Effector memory CD8-positive, alpha-beta T cell (primary cell): ENCODE results near the gene SCNN1A.

Experiments
- ATAC-seq: fragments of 150-1000 bp; cut with Tn5 transposase; replicated peaks from 2 replicates; pipeline ENCODE4 v1.10.0; 2021; ENCODE audit warnings: mild to moderate bottlenecking, moderate library complexity
- DNase-seq, 3 experiments: peaks; one replicate each; pipeline ENCODE4 v3.0.0; 2021
- H3K27ac Mint-ChIP-seq, 2 donors: one replicate each; pipeline ENCODE4 v1.8.0; 2022; ENCODE audit warnings: mild to moderate bottlenecking in 2 of 2, mixed read lengths in 2 of 2, moderate library complexity in 2 of 2
- H3K27me3 Mint-ChIP-seq, 2 donors: one replicate each; pipeline ENCODE4 v1.8.0; 2022; ENCODE audit warnings: mixed read lengths in 2 of 2
- H3K36me3 Mint-ChIP-seq: one replicate; pipeline ENCODE4 v1.8.0; 2022; ENCODE audit warnings: mild to moderate bottlenecking, moderate library complexity, mixed read lengths; ENCODE audit not compliant: insufficient read depth
- H3K4me1 Mint-ChIP-seq, 2 donors: one replicate each; pipeline ENCODE4 v1.8.0; 2022; ENCODE audit warnings: low read depth in 2 of 2, mixed read lengths in 2 of 2
- H3K4me3 Mint-ChIP-seq, 2 donors: one replicate each; pipeline ENCODE4 v1.8.0; 2022; ENCODE audit warnings: mild to moderate bottlenecking in 2 of 2, mixed read lengths in 2 of 2, moderate library complexity in 2 of 2
- H3K9me3 Mint-ChIP-seq, 2 donors: one replicate each; pipeline ENCODE4 v1.8.0; 2022; ENCODE audit warnings: mixed read lengths in 2 of 2

The SCNN1A gene

DNA sequence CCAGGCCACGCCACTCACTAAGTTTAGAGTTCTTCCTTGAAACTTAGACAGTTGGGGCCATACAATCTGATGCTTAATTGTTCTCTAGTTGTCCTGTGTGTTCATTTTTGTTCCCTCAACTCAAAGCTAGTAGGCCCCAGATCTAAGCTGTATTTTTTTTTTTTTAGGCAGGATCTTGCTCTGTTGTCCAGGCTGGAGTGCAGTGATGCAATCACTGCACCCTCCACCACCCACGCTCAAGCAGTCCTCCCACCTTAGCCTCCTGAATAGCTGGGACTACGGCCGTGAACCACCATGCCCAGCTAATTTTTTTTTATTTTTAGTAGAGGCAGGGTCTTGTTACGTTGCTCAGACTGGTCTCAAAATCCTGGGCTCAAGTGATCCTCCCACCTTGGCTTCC lies 41.0 kb downstream of the SCNN1A start:
- Mint-ChIP-seq H3K27me3 (no peaks in the 10 kb centered on the region), H3K36me3 (peaks cover 58% of the 10 kb centered on the region), H3K27ac (peak overlapping the region in 1 of 2 donors; percentile 88), H3K4me1 (peaks cover 45 to 49% of the 10 kb centered on the region in 2 donors), H3K4me3 (no peak overlapping the region), H3K9me3 (no peaks in the 10 kb centered on the region)
- ATAC-seq, result no peak
- DNase-seq, result no peak

DNA sequence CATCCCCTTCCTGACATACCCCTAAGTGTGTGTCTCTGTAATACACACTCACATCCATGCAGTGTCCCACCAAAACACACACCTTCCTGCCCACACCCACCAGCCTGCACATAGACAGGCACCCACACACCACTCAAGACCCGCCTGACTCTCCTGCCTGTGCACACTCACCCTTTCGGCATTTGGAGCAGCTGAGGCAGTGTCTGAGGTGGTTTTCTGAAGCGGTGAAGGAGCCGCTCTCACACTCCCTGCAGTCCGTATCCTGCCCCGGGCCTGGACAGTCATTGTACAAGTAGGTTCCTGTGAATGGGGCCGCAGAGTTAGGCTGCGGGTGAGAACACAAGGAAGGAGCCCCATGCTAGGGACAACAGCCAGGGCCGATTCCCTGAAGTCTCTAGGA lies 41.8 kb downstream of the SCNN1A start:
- Mint-ChIP-seq H3K9me3 (no peaks in the 10 kb centered on the region), H3K4me3 (no peak overlapping the region), H3K36me3 (peaks cover 63% of the 10 kb centered on the region), H3K27me3 (no peaks in the 10 kb centered on the region), H3K27ac (peak overlapping the region in 1 of 2 donors; percentile 88), H3K4me1 (peaks cover 45 to 51% of the 10 kb centered on the region in 2 donors)
- ATAC-seq (peak; percentile 9), DNase-seq (peak; percentile 21 to 29 (median 29))

DNA sequence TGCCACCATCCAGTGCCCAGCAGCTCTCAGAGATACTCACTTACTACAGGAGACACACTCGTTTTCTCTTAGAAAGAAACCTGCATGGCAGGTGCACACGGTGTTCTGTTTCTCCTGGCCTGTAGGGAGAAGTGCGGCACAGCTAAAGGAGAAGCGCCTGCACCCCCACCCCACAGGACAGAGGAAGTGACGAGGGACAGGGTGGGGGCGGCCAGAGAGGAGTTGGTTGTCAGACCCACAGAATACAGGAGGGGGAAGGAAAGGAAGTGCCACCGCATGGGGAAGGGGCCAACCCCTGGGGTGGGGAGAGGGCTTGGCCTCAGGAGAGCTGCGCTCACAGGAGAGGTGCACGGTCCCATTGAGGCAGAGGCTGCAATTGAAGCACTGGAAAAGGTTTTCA lies 42.3 kb downstream of the SCNN1A start:
- Mint-ChIP-seq H3K27me3 (no peaks in the 10 kb centered on the region), H3K36me3 (peaks cover 69% of the 10 kb centered on the region), H3K4me1 (peaks cover 45 to 51% of the 10 kb centered on the region in 2 donors), H3K27ac (peak overlapping the region in 1 of 2 donors; percentile 88), H3K9me3 (no peaks in the 10 kb centered on the region), H3K4me3 (no peak overlapping the region)
- ATAC-seq, result no peak
- no peak for DNase-seq

DNA sequence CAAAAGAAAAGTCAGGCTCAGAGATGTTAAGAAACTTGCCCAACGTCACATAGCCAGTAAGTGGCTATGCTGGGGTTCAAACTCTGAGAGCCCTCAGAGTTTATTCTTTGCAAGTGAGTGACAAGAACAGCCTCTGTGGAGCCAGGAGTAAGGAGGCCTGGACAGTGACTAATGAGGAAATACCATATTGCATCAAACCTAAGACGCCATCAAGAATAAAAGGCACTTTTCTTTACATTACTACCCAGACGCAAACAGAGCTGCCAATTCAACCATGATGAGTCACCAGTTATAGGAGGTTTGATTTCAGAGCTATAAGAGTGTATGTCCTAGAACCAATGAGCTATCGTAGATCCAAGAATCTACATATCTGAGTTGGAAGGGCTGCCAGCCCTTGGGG lies 42.9 kb downstream of the SCNN1A start:
- DNase-seq (no peak), ATAC-seq (no peak)
- Mint-ChIP-seq H3K4me1 (peaks cover 45 to 51% of the 10 kb centered on the region in 2 donors), H3K36me3 (peaks cover 73% of the 10 kb centered on the region), H3K27me3 (no peaks in the 10 kb centered on the region), H3K27ac (peak overlapping the region in 1 of 2 donors; percentile 88), H3K9me3 (no peaks in the 10 kb centered on the region), H3K4me3 (no peak overlapping the region)

DNA sequence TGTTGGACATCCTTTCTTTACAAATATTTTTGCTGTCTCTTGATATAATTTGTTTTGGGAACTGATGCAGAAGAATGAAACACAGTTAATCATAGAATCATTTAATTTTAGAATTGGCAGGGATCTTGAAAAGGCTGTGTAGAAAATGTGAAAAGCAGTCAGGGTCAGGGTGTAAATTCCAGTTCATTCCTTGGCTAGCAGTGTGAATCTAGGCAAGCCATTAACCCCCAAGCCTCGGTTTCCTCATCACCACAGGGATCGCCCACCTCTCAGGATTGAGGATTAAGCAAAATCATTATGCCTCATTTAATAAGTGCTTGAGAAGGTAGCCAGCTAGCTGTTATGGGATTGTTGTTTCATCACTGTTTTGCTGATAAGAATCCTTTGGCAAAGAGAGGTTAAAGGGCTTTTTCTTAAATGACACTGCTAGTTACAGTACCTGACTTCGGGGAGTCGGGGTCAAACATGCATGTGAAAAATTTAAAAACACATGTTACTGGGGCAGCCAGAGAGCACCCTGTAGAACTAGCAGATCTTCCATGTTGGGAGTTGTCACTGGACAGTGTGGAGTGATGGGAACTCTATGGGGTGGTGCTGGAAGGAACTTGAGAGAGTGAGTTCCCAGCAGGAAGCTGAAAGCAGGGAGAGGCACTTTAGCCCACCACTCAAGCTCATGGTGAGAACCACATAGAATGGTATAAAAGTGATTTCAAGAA lies 44.2 kb downstream of the SCNN1A start:
- no peak for ATAC-seq
- no peak for DNase-seq
- Mint-ChIP-seq H3K9me3 (no peaks in the 10 kb centered on the region), H3K27ac (peak overlapping the region; percentile 85 to 88), H3K36me3 (peaks cover 85% of the 10 kb centered on the region), H3K27me3 (no peaks in the 10 kb centered on the region), H3K4me3 (peak overlapping the region in 1 of 2 donors; percentile 50), H3K4me1 (peaks cover 45 to 52% of the 10 kb centered on the region in 2 donors)

DNA sequence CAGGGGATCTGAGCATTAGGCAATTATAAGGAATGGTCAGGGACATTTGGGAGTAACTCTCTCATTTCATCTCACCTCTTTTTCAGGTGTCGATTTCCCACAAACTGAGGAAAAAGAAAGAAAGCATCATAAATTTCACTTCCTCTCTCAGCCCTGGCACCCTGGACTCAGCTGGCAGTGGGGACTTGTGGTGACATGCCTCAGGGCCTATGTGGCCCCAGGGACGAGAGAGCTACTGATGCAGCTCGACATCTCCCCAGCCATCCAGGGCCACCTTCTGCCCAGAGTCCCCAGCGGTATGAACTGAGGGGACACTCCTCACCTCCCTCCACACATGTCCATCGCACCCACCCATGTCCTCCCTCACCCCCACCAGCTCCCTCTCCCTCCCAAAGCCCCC lies 45.2 kb downstream of the SCNN1A start:
- Mint-ChIP-seq H3K4me1 (peaks cover 43 to 47% of the 10 kb centered on the region in 2 donors), H3K27ac (peak overlapping the region; percentile 85 to 88), H3K9me3 (no peaks in the 10 kb centered on the region), H3K36me3 (peaks cover 81% of the 10 kb centered on the region), H3K27me3 (no peaks in the 10 kb centered on the region), H3K4me3 (no peak overlapping the region)
- no peak for DNase-seq
- ATAC-seq, result no peak

DNA sequence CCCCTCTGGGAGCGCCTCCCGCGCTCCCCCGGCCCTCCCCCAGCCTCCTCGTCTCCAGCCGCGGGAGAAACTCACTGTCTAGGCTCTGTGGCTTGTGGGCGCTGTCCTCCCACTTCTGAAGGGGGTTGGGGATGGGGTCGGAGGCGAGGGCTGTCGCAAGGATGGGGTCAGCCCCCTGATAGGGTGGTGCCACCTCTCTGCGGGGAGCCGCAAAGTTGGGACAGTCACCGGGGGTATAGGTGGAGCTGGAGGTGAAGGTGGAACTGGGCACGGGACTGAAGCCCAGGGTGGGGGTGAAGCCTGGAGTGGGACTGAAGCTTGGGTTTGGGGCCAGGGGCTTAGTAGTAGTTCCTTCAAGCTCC lies 45.7 kb downstream of the SCNN1A start:
- H3K9me3 Mint-ChIP-seq, result no peaks in the 10 kb centered on the region
- H3K36me3 Mint-ChIP-seq, result peaks cover 76% of the 10 kb centered on the region
- H3K27me3 Mint-ChIP-seq, result no peaks in the 10 kb centered on the region
- peaks cover 43 to 47% of the 10 kb centered on the region in 2 donors for H3K4me1 Mint-ChIP-seq
- ATAC-seq, result no peak
- no peak overlapping the region for H3K4me3 Mint-ChIP-seq
- peak overlapping the region; percentile 85 to 88 for H3K27ac Mint-ChIP-seq
- DNase-seq, result no peak

DNA sequence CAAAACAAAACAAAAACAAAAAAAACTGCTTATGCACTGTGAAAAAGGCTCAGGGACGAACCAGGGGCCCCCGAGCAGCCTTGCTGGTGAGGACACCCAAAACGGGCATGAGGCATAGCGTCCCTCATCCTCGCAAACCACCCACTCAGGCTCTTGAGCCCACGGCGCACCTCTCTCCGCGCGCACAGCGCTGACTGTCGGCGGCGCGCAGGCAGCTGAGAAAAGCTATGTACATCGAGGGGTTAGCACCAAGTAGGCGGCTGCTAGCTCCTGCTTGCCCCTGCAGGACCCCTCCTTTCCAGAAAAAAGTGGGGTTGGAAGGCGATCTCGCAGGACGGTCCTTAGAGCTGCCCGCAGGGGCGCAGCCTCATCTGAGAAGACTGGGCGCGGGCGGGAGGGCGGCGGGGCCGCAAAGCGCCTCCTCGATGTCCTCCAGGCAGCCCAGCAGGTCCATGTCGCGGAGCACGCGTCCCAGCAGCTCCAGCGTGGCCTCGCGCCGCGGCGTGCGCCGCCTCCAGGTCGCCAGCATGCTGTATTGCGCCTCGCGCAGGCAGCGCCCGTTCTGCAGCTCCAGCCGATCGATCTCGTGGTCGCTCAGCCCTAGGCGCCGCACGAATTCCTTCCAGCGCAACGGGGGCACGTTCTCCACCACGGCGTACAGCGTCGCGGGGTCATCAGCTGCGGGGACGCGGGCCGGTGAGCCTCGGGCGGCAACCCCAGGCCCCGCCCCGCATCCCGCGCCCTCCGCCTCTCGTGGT lies 46.2 kb downstream of the SCNN1A start:
- H3K27me3 Mint-ChIP-seq, result no peaks in the 10 kb centered on the region
- no peak for DNase-seq
- H3K9me3 Mint-ChIP-seq, result no peaks in the 10 kb centered on the region
- peaks cover 72% of the 10 kb centered on the region for H3K36me3 Mint-ChIP-seq
- no peak overlapping the region for H3K4me3 Mint-ChIP-seq
- peaks cover 43 to 48% of the 10 kb centered on the region in 2 donors for H3K4me1 Mint-ChIP-seq
- ATAC-seq, result no peak
- peak overlapping the region in 1 of 2 donors; percentile 68 for H3K27ac Mint-ChIP-seq

DNA sequence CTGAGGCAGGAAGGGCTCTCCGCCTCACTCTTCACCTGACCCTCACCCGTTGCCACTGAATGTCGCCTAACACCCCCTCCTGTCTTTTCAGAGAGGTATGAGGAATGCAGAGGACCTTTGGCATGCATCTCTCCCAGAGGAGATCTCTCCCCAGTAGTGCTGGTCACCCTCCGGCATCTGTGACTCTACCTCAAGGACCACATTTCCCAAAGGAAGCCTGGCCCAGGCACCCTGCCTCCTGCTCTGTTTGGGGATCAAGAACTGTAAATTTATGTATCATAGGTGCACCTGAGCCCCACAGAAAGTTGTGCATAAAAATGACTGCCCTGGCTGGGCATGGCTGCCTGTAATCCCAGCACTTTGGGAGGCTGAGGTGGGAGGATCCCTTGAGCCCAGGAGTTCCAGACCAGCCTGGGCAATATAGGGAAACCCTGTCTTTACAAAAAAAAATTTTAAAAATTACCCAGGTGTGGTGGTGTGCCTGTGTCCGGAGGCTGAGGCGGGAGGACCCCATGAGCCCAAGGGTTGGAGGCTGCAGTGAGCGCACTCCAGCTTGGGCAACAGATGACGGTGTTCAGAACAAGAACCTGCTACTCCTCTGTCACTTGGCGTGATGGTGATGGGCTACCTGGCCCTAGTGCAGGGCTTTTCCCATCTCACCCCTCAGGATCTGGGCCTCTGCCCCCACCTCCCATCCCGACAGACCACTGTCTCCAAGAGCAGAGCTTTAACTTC lies 47.2 kb downstream of the SCNN1A start:
- peaks cover 66% of the 10 kb centered on the region for H3K36me3 Mint-ChIP-seq
- no peak for DNase-seq
- peaks cover 41 to 45% of the 10 kb centered on the region in 2 donors for H3K4me1 Mint-ChIP-seq
- ATAC-seq, result no peak
- H3K27me3 Mint-ChIP-seq, result no peaks in the 10 kb centered on the region
- no peak overlapping the region for H3K4me3 Mint-ChIP-seq
- H3K9me3 Mint-ChIP-seq, result no peaks in the 10 kb centered on the region
- peak overlapping the region in 1 of 2 donors; percentile 68 for H3K27ac Mint-ChIP-seq

DNA sequence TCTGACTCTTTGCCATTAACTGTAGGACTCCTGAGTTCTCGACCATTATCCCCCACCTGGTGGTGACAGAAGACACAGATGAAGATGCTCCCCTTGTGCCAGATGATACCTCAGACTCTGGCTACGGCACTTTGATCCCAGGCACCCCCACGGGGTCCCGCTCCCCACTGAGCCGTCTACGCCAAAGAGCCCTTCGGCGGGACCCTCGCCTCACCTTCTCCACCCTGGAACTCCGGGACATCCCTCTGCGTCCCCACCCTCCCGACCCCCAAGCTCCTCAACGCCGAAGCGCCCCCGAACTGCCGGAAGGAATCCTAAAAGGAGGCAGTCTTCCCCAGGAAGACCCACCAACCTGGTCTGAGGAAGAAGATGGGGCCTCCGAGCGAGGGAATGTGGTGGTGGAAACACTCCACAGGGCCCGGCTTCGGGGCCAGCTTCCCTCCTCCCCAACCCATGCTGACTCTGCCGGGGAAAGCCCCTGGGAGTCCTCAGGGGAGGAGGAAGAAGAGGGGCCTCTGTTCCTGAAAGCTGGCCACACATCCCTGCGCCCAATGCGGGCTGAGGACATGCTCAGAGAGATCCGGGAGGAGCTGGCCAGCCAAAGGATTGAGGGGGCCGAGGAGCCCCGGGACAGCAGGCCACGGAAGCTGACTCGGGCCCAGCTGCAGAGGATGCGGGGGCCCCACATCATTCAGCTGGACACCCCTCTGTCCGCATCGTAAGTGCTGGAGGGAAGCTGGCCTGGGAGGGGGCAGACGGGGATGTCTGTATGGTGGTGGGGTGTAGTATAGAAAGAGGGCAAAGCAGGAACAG lies 47.9 kb downstream of the SCNN1A start:
- no peaks in the 10 kb centered on the region for H3K27me3 Mint-ChIP-seq
- no peaks in the 10 kb centered on the region for H3K9me3 Mint-ChIP-seq
- no peak overlapping the region for H3K4me3 Mint-ChIP-seq
- ATAC-seq (no peak), DNase-seq (no peak)
- peak overlapping the region in 1 of 2 donors; percentile 92 for H3K27ac Mint-ChIP-seq
- peaks cover 40 to 42% of the 10 kb centered on the region in 2 donors for H3K4me1 Mint-ChIP-seq
- H3K36me3 Mint-ChIP-seq, result peaks cover 58% of the 10 kb centered on the region

DNA sequence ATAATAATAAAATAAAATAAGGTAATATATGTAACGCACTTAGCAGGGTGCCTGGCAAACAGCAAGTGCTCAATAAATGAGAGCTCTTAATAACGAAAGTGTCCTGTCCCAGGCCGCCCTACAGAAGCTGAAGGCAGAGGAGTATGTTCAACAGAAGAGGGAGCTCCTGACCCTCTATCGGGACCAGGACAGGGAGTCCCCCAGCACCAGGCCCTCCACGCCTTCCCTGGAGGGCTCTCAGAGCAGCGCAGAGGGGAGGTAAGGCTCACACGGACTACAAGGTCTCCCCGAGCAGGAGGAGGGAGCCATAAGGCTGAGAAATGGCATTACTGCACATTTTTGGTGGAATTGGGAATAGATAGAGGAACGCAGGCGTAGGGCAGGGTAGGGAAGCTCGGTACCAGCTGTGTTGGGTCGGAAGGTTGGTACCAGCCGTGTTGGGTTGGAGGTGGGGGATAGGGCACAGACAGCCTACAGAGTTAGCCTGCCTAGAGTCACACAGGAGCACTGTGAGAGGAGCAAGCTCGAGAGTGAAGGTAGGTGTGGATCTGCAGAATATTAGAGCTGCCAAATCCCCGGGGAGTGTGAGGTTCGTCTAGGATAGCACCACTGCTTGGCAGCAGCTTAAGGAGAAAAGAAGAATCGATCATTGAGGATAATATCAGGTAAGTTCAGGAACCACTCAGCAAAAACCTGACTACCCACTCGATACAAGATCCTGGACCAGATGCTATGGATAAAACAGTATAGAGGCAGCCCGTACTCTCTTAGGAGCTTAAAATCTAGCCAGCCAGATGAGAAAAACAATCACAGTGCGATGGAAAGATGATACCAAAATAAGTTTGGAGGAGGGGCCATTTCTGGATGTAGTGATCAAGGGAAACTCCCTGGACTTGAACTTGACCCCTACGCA lies 48.8 kb downstream of the SCNN1A start:
- Mint-ChIP-seq H3K4me1 (peaks cover 43 to 45% of the 10 kb centered on the region in 2 donors), H3K36me3 (peaks cover 49% of the 10 kb centered on the region), H3K27me3 (no peaks in the 10 kb centered on the region), H3K4me3 (no peak overlapping the region), H3K9me3 (no peaks in the 10 kb centered on the region), H3K27ac (peak overlapping the region; percentile 83 to 92)
- ATAC-seq (no peak), DNase-seq (no peak)
